Measurements from ENCODE around the gene GNMT.

GRCh38 chr6:42987533-42988451 is 27.2 kb downstream of the GNMT start:
- TF ChIP-seq CTCF (IDR thresholded peaks at IDR 0.05; ENCODE audit: poor library complexity, severe bottlenecking) (no peak), RAD21 (conservative IDR thresholded peaks at IDR 0.05) (no peak), SMC3 (conservative IDR thresholded peaks at IDR 0.05; ENCODE audit: poor library complexity) (no peak), TAF1 (IDR thresholded peaks at IDR 0.05; ENCODE audit: low read depth) (no peak)

Data from neural cell (in vitro differentiated cells).